Activated CD4-positive, alpha-beta T cell treated with anti-CD3 and anti-CD28 coated beads, Interleukin-2, Interleukin-4, amounts not matched to agents 100 ng/mL and 50 ng/mL, durations not matched to agents 16 hours and 8 hours (primary cell): ENCODE data around the gene CX3CL1.
"Not testable (repeated sequence)": the region's sequence is repeated elsewhere in the genome, so short reads cannot be mapped to it uniquely, and the experiment has no call there.

Source experiments
- DNase-seq: peaks from one replicate; pipeline ENCODE4 v3.0.0-alpha.2; 2020; ENCODE audit warnings: low spot score

The CX3CL1 gene

GRCh38 chr16:57372372-57373116 is at the start of gene CX3CL1:
Gene CX3CL1, plus strand, starts transcription at chr16:57372490. Its CDS starts 79 bp downstream, at chr16:57372569.
- no peak for DNase-seq

DNA sequence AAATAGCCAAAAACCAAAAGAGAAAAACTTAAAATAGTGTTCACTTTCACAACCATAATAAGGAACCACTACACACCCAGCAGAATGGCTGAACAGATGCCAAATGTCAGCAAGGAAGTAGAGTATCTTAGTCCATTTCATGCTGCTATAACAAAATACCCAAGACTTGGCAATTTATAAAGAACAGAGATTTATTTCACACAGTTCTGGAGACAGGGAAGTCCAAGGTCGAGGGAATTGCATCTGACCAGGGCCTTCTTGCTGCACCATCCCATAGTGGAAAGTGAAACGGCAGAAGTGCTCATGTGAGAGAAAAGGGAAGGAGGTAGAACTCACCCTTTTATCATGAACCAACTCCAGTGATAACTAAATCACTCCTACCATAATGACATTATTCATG is 47.5 kb upstream of the CX3CL1 start:
- no peak for DNase-seq

DNA sequence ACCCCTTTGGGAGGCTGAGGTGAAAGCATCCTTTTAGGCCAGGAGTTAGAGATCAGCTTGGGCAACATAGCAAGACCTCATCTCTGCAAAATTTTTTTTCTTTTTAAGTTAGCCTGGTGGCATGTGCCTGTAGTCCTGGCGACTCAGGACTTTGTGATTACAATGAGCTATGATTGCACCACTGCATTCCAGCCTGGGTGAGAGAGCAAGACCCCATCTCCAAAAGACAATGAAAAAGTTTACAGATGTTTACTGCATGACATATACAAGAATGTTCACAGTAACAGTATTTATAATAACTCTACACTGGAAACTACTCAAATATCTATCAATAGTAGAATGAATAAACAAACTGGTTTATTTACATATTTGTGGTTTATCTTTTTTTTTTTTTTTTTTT is 46.8 kb upstream of the CX3CL1 start:
- DNase-seq: no peak

- DNase-seq: no peak
Observed at GRCh38 chr16:57329718-57330327, 42.5 kb upstream of the CX3CL1 start.

DNA sequence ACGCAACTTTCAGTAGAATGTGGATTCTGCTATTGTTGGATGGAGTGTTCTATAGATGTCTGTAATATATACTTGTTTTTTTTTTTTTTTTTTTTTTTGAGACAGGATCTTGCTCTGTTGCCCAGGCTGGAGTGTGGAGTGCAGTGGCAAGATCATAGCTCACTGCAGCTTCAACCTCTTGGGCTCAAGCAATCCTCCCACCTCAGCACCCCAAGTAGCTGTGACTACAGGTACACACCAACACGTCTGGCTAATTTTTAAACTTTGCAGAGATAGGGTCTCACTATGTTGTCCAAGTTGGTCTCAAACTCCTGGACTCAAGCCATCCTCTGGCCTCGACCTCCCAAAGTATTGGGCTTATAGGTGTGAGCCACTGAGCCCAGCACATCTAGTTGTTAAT is 40.9 kb upstream of the CX3CL1 start:
- no peak for DNase-seq

DNA sequence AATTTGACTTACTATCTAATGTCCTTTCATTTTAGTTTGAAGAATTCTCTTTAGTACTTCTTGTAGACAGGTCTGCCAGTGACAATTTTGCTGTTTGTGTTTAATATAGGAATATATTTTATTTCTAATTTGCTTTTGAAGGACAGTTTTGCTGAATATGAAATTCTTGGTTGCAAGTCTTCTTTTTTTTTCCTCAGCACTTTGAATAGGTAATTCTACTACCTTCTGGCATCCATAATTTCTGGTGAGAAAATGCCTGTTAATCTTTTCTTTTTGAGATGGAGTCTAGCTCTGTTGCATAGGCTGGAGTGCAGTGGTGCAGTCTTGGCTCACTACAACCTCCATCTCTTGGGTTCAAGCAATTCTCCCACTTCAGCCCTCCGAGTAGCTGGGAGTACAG is 38.9 kb upstream of the CX3CL1 start:
- DNase-seq: no peak

- DNase-seq: no peak
Observed at GRCh38 chr16:57335366-57335765, 36.9 kb upstream of the CX3CL1 start.

GRCh38 chr16:57341062-57341440 is 31.2 kb upstream of the CX3CL1 start:
- DNase-seq: no peak

GRCh38 chr16:57341441-57342303 is 30.6 kb upstream of the CX3CL1 start:
- no peak for DNase-seq

- not testable (repeated sequence) for DNase-seq
Observed at GRCh38 chr16:57342606-57343005, 29.7 kb upstream of the CX3CL1 start.

- DNase-seq: no peak
Observed at GRCh38 chr16:57343221-57343620, 29.1 kb upstream of the CX3CL1 start.

DNA sequence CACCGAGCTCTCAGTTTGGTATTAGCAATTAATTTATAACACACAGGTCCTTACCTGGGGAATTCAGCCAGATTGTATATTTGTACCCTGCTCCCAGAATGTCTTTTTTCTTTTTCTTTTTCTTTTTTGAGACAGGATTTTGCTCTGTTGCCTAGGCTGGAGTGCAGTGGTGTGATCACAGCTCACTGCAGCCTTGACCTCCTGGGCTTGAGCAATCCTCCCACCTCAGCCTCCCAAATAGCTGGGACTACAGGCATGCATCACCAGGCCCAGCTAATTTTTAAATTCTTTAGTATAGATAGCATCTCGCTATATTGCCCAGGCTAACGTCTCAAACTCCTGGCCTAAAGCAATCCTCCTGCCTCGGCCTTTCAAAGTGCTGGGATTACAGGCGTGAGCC is 28.2 kb upstream of the CX3CL1 start:
- DNase-seq: not testable (repeated sequence)

DNA sequence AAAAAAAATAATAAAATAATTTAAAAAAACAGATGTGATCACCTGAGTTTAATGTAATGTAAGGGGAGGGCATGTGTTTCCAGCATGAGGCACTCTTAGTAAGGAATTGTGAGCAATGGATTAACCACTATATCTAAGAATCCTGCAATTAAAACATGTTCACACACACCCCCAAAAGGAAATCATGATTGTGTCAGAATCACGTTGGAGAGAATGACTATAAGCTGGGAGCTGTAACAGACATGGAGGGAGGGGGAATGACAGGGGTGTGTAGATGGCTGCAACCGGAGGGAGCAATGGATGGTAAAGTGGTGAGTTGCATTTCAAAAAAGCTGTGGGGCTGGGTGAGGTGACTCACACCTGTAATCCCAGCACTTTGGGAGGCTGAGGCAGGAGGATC is 27.3 kb upstream of the CX3CL1 start:
- no peak for DNase-seq

DNA sequence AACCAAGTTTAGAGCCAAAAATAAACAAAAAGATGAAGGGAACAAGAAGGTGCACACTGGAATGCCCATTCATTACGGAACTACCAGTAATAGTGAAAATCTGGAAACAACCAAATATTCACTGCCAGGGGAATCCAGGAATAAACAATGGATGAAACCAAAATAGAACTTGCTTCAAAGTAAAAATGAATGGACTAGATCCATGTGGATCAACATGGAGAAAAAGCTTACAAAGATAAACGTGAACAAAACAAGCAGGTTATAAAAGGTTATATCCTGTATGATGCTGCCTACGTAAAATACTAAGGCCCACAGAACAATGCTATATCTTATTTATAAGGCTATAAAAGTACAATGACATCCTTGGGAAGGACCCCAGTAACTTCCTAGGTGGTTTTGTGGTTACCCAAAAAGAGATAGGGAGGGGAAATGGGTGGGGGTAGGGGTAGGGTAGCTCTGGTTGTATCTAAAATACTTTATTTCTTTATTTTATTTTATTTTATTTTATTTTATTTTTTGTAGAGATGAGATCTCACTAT is 26.6 kb upstream of the CX3CL1 start:
- DNase-seq: no peak

DNA sequence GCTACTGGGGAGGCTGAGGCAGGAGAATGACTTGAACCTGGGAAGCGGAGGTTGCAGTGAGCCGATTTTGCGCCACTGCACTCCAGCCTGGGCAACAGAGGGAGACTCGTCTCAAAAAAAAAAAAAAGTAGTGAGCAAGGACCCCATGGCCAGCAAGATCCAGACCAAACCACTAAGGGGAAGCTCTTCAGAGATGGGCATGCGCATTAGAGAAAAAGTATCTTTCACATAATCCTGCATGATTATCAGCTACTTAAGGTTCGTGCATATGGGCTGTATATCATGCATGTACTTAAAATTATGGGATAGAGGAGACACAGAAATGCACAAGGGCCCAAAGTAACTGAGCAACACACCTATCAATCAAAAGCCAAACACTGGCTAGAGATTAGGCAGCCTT is 24.4 kb upstream of the CX3CL1 start:
- no peak for DNase-seq

DNA sequence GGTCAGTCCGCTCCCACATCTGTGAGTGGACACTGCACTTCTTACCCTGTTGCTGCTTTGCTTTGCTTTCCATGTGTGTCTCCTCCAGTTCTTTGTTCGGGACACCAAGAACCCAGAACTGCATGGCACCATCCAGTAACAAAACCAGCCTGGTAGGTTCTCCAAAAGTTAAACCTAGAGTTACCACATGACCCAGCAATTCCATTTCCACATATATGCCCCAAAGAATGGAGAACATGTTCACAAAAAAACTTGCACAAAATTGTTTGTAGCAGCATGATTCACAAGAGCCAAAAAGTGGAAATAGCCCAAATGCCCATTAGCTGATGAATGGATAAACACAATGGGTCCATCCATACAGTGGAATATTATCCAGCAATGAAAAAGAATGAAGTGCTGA is 24.0 kb upstream of the CX3CL1 start:
- no peak for DNase-seq

DNA sequence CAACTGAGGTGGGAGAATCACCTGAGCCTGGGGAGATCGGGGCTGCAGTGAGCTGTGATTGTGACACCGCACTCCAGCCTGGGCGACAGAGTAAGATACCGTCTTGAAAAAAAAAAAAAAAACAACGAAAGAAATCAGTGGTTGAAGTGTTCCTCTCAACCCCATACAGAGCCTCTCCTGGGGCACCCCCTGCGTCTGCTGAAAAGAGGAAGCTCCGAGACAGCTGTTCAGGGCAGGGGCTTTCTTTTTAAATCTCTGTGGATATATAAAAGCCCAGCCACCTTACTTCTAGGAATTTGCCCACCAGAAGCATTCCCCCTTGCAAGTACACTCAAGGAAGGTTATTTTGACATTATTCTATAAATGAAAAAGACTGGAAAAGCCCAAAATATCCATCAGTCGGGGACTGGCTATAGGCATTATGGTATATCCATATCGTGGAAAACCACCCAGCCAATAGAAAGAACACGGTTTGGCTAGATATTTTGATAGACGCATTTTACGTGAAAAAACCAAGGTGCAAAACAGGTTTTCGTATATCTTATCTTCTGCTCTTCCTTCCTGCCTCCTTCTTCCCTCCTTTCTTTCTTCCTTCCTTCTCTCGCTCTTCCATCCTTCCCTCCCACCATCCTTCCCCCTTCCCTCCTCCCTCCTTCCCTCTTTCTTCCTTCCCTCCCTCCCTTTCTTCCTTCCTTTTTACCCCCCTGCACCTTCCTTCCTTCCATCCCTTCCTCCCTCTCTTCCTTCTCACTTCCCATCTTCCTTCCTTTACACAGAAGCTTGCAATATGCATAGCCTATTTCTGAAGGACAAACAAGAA is 22.9 kb upstream of the CX3CL1 start:
- DNase-seq: no peak

- no peak for DNase-seq
Observed at GRCh38 chr16:57352636-57353047, 19.6 kb upstream of the CX3CL1 start.

DNA sequence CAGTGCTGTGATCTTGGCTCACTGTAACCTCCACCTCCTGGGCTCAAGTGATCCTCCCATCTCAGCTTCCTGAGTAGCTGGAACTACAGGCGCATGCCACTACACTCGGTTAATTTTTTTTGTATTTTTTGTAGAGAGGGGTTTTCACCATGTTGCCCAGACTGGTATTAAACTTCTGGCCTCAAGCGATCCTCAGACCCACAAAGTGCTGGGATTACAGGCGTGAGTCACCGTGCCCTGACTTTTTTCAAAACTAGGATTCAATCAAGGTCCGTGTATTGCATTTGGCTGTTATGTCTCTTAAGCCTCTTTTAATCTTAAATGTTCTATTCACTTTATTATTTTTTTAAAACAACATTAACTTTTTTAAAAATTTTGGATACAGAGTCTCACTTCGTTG is 18.0 kb upstream of the CX3CL1 start:
- no peak for DNase-seq

DNA sequence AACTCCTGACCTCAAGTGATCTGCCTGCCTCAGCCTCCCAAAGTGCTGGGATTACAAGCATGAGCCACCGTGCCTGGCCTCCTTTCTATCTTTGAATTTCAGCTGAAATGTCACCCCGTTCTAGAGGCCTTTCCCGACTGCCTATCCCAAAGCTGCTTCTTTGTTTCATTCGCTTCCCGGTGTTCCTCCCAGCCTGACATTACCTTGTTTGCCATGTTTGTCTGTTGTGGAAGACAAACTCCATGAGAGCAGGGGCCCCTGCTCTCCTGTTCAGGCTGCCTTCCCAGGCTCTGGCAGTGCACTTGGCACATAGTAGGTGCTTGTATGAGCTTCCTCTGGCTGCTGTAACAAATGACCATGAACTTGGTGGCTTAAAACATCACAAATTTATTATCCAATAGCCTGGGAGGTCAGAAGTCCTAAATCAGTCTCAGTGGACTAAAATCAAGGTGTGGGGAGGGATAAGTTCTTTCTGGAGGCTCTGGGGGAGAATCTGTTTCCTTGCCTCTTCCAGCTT is 16.3 kb upstream of the CX3CL1 start:
- DNase-seq: no peak

GRCh38 chr16:57356547-57356946 is 15.7 kb upstream of the CX3CL1 start:
- DNase-seq: no peak
